ENCODE data around the gene FSIP1. TPM values are rescaled to one million over a fixed set of nuclear protein-coding genes. Genes with fewer than 3 reads are reported as not detected.

FSIP1 gene
- total and polyA plus RNA-seq, 8 donors, result 0.11 to 0.64 (median 0.38) TPM

- DNase-seq (no peak), FAIRE-seq (no peak), ATAC-seq (no peak)
- no peak overlapping the region for H3K4me3 ChIP-seq
- intact Hi-C loops (cut with DNase I), result loop anchor here in 1 of 3 donors (10.0 kb wide), 1 partner anchor 66 kb away; no protein-coding TSS in a partner anchor
- no peaks in the 10 kb centered on the region for H3K36me3 ChIP-seq
- H3K4me1 ChIP-seq, result no peaks in the 10 kb centered on the region
- H3K27me3 ChIP-seq, result no peaks in the 10 kb centered on the region
- H3K27ac ChIP-seq, result no peak overlapping the region
- no peaks in the 10 kb centered on the region for H3K9me3 ChIP-seq
- TF ChIP-seq CTCF (IDR thresholded peaks at IDR 0.05), result no peak
- 54 to 56% methylated on average over 3 of the region's 3 CpGs for WGBS, 2 donors
Measured at GRCh38 chr15:39808909-39809308, 26.3 kb upstream of the FSIP1 start.

GRCh38 chr15:39807791-39808190, 25.1 kb upstream of the FSIP1 start:
- no peak for ATAC-seq

GRCh38 chr15:39804026-39804425, 21.4 kb upstream of the FSIP1 start:
- no peak for ATAC-seq
- Histone ChIP-seq H3K4me1 (no peaks in the 10 kb centered on the region), H3K4me3 (no peak overlapping the region), H3K27me3 (no peaks in the 10 kb centered on the region), H3K27ac (no peak overlapping the region), H3K9me3 (no peaks in the 10 kb centered on the region), H3K36me3 (no peaks in the 10 kb centered on the region)
- FAIRE-seq, result no peak
- no peak for DNase-seq
- intact Hi-C loops (cut with DNase I), result loop anchor here in 1 of 3 donors (10.0 kb wide), 1 partner anchor 71 kb away; no protein-coding TSS in a partner anchor
- 71 to 79% methylated on average over 2 of the region's 2 CpGs for WGBS, 2 donors
- TF ChIP-seq CTCF (IDR thresholded peaks at IDR 0.05), result no peak

More at GRCh38 chr15:39807791-39808190, 25.1 kb upstream of the FSIP1 start:
- no peak for FAIRE-seq
- no peak for TF ChIP-seq CTCF (IDR thresholded peaks at IDR 0.05)
- Histone ChIP-seq H3K36me3 (no peaks in the 10 kb centered on the region), H3K4me1 (no peaks in the 10 kb centered on the region), H3K27ac (no peak overlapping the region), H3K27me3 (no peaks in the 10 kb centered on the region), H3K4me3 (no peak overlapping the region), H3K9me3 (no peaks in the 10 kb centered on the region)
- 89 to 90% methylated on average over 4 of the region's 4 CpGs for WGBS, 2 donors
- intact Hi-C loops (cut with DNase I), result loop anchor here in 1 of 3 donors (10.0 kb wide), 1 partner anchor 67 kb away; no protein-coding TSS in a partner anchor
- no peak for DNase-seq

GRCh38 chr15:39803016-39803415, 20.4 kb upstream of the FSIP1 start:
- ATAC-seq (no peak), FAIRE-seq (no peak), DNase-seq (no peak)
- no peaks in the 10 kb centered on the region for H3K27me3 ChIP-seq
- no peaks in the 10 kb centered on the region for H3K4me1 ChIP-seq
- H3K4me3 ChIP-seq, result no peak overlapping the region
- no peak overlapping the region for H3K27ac ChIP-seq
- no peak for TF ChIP-seq CTCF (IDR thresholded peaks at IDR 0.05)
- H3K9me3 ChIP-seq, result no peaks in the 10 kb centered on the region
- intact Hi-C loops (cut with DNase I), result loop anchor here in 1 of 3 donors (10.0 kb wide), 1 partner anchor 72 kb away; no protein-coding TSS in a partner anchor
- H3K36me3 ChIP-seq, result no peaks in the 10 kb centered on the region
- 76 to 87% methylated on average over 4 of the region's 4 CpGs for WGBS, 2 donors

GRCh38 chr15:39801641-39802309, 19.1 kb upstream of the FSIP1 start:
- Histone ChIP-seq H3K4me3 (no peak overlapping the region), H3K27ac (no peak overlapping the region), H3K27me3 (no peaks in the 10 kb centered on the region), H3K4me1 (no peaks in the 10 kb centered on the region), H3K36me3 (no peaks in the 10 kb centered on the region), H3K9me3 (no peaks in the 10 kb centered on the region)
- peak; percentile 13 to 39 (median 32) for TF ChIP-seq CTCF (IDR thresholded peaks at IDR 0.05)
- intact Hi-C loops (cut with DNase I), result loop anchor here in 1 of 3 donors (10.0 kb wide), 1 partner anchor 73 kb away; no protein-coding TSS in a partner anchor
- ATAC-seq, result peak; percentile 76 to 98 (median 87)
- no peak for FAIRE-seq
- peak in 5 of 6 donors; percentile 17 to 57 (median 45) for DNase-seq
- 61 to 69% methylated on average over 19 of the region's 19 CpGs for WGBS, 2 donors
